Kidney (tissue), 14 donors: ENCODE data around the gene SORCS2. TPM values are rescaled to one million over a fixed set of nuclear protein-coding genes. Genes with fewer than 3 reads are reported as not detected.

Source experiments
- DNase-seq, 5 donors: peaks; one replicate each; pipeline ENCODE4 v3.0.0-alpha.2; 2013 to 2020
- FAIRE-seq: peaks from 2 replicates; lab custom pipeline; 2012; peaks lifted over from hg19 to GRCh38; lab: Jason Lieb, UNC
- H3K27ac ChIP-seq, 2 donors: one replicate each; pipeline ENCODE4 v1.7.0; 2013; ENCODE audit warnings: low read depth in 2 of 2, low read length in 2 of 2, inconsistent platforms in 1 of 2
- H3K27me3 ChIP-seq: one replicate; pipeline ENCODE4 v1.7.1; 2013; ENCODE audit warnings: low read length, inconsistent platforms; ENCODE audit not compliant: control insufficient read depth, insufficient read depth
- H3K36me3 ChIP-seq, 3 donors: one replicate each; pipeline versions ENCODE4 v1.7.0 to v1.7.1; 2013; ENCODE audit warnings: low read length in 3 of 3, control low read depth in 1 of 3, inconsistent platforms in 1 of 3; ENCODE audit not compliant: insufficient read depth in 3 of 3, control insufficient read depth in 2 of 3
- H3K4me1 ChIP-seq, 3 donors: one replicate each; pipeline versions ENCODE4 v1.7.0 to v1.7.1; 2013; ENCODE audit warnings: low read length in 3 of 3, inconsistent platforms in 1 of 3, low read depth in 1 of 3; ENCODE audit not compliant: control insufficient read depth in 2 of 3, insufficient read depth in 2 of 3
- H3K4me3 ChIP-seq, 3 donors: one replicate each; pipeline versions ENCODE4 v1.7.0 to v1.8.1; 2013; ENCODE audit warnings: low read length in 3 of 3, control low read depth in 1 of 3, inconsistent platforms in 1 of 3
- H3K9ac ChIP-seq, 3 donors: one replicate each; pipeline versions ENCODE4 v1.7.0 to v1.7.1; 2013; ENCODE audit warnings: low read length in 3 of 3, control low read depth in 1 of 3, inconsistent platforms in 1 of 3
- H3K9me3 ChIP-seq, 3 donors: one replicate each; pipeline versions ENCODE4 v1.7.0 to v1.7.1; 2013; ENCODE audit warnings: low read length in 3 of 3, control low read depth in 1 of 3, inconsistent platforms in 1 of 3; ENCODE audit not compliant: control insufficient read depth in 2 of 3, insufficient read depth in 1 of 3
- CTCF ChIP-seq: IDR thresholded peaks from 3 replicates; pipeline ENCODE4 v1.5.1; 2012; ENCODE audit warnings: mild to moderate bottlenecking, moderate library complexity, borderline replicate concordance; ENCODE audit not compliant: insufficient read depth; ENCODE audit errors: extremely low read depth
- intact Hi-C: fragments of 100-400 bp; cut with DNase I; formaldehyde crosslinking; loops from one replicate; pipeline ENCODE4 v1.11.1; 2022
- microRNA-seq: library from miRNA; unstranded; fragments of <30 nt; microRNA quantifications from one replicate; pipeline ENCODE4 v1.2.0, GENCODE V29; 2020
- polyA plus RNA-seq: library from polyadenylated mRNA; stranded (reverse); fragments of 350-450 nt; fragmentation: Illumina TruSeq; extraction: RNeasy Lipid Tissue Mini Kit (QIAGEN cat#74804); gene quantifications from one replicate; pipeline ENCODE4 v1.2.3, GENCODE V29; 2014; ENCODE audit warnings: low read depth, low replicate concordance; ENCODE audit not compliant: insufficient read depth
- total RNA-seq: library from RNA; stranded (reverse); fragmentation: NEBNext Ultra II Directional; extraction: Animal tissue kit (Norgen Biotek cat#: 25700); gene quantifications from one replicate; pipeline ENCODE4 v1.2.1, GENCODE V29; 2021
- donor health status: control.
- donor health status: control.
- donor health status: control.
- donor health status: control.
- donor health status: control.
- donor health status: DM: yes; HTN: yes; CAD: no.
- donor health status: Normal renal cell carcinoma (clear cell type).

SORCS2 gene
- total and polyA plus RNA-seq, 2 donors from 2014 or later: 6.1 to 9.1 TPM

- Histone ChIP-seq H3K4me3 (no peak overlapping the region), H3K9me3 (no peaks in the 10 kb centered on the region), H3K27ac (no peak overlapping the region), H3K36me3 (peaks cover 2 to 9% (median 5%) of the 10 kb centered on the region in 3 donors), H3K9ac (no peak overlapping the region), H3K27me3 (no peaks in the 10 kb centered on the region), H3K4me1 (no peaks in the 10 kb centered on the region)
- DNase-seq (peak in 1 of 5 donors; percentile 17), FAIRE-seq (no peak)
- TF ChIP-seq CTCF: no peak
- intact Hi-C loops: no loop called here
Measured at GRCh38 chr4:7788694-7789425, 596.5 kb downstream of the SORCS2 start.

GRCh38 chr4:7790023-7790422, 597.7 kb downstream of the SORCS2 start:
- no peak overlapping the region for H3K27ac ChIP-seq
- H3K9me3 ChIP-seq: no peaks in the 10 kb centered on the region
- no peaks in the 10 kb centered on the region for H3K27me3 ChIP-seq
- DNase-seq: no peak
- no peak for FAIRE-seq
- no peak for TF ChIP-seq CTCF
- no peak overlapping the region for H3K9ac ChIP-seq
- peaks cover 2 to 9% (median 4%) of the 10 kb centered on the region in 3 donors for H3K36me3 ChIP-seq
- H3K4me3 ChIP-seq: no peak overlapping the region
- no peaks in the 10 kb centered on the region for H3K4me1 ChIP-seq
- intact Hi-C loops: no loop called here

GRCh38 chr4:7790999-7791398, 598.7 kb downstream of the SORCS2 start:
- Histone ChIP-seq H3K36me3 (peaks cover 2 to 5% (median 3%) of the 10 kb centered on the region in 3 donors), H3K4me1 (no peaks in the 10 kb centered on the region), H3K27me3 (no peaks in the 10 kb centered on the region), H3K27ac (no peak overlapping the region), H3K9ac (no peak overlapping the region), H3K4me3 (no peak overlapping the region), H3K9me3 (no peaks in the 10 kb centered on the region)
- intact Hi-C loops: no loop called here
- DNase-seq: peak in 1 of 5 donors; percentile 5
- FAIRE-seq: no peak
- no peak for TF ChIP-seq CTCF

Small RNA genes lying within 50 kb of the gene (microRNA-seq; reads per million reads assigned to microRNA genes)
- not detected for gene MIR4274
- gene MIR4798: not detected

Other genes with a start within 250 kb of the SORCS2 start
- gene TADA2B, start 149.2 kb upstream of the SORCS2 start, total RNA-seq: 30.5 TPM
- 14.2 TPM for gene TADA2B, start 149.2 kb upstream of the SORCS2 start, polyA plus RNA-seq
- gene GRPEL1, start 124.5 kb upstream of the SORCS2 start, total RNA-seq: 27.4 TPM
- 84.9 TPM for gene GRPEL1, start 124.5 kb upstream of the SORCS2 start, polyA plus RNA-seq
- gene PSAPL1, start 242.4 kb downstream of the SORCS2 start, total RNA-seq: not detected
- not detected for gene PSAPL1, start 242.4 kb downstream of the SORCS2 start, polyA plus RNA-seq